ENCODE data around the gene GAB2. TPM values are rescaled to one million over a fixed set of nuclear protein-coding genes. Genes with fewer than 3 reads are reported as not detected.
A peak's percentile ranks its signal among the peaks of the same experiment; 100 is the strongest.

The GAB2 gene
- total and polyA plus RNA-seq, 10 of the 15 experiments (the other 5 are each of a cell fraction or from before 2014, with no cell fraction given): 0.69 to 12.6 (median 3.8) TPM

- 19% methylated on average over 1 of the region's 1 CpG for WGBS (ENCODE audit: insufficient coverage, insufficient replicate concordance, low lambda C conversion rate, missing lambda C conversion rate)
- FAIRE-seq (no peak), DNase-seq (ENCODE audit: low read depth, low spot score) (no peak), ATAC-seq (no peak)
- Histone ChIP-seq H4K20me1 (ENCODE audit: control insufficient read depth, insufficient read depth) (no peaks in the 10 kb centered on the region), H3K27ac (ENCODE audit: control insufficient read depth, insufficient read depth) (no peak overlapping the region), H3K27me3 (replicated peaks in 1 of 2; ENCODE audit: control insufficient read depth in 2 of 2, insufficient read depth in 2 of 2, low read length in 1 of 2) (no peaks in the 10 kb centered on the region), H3K9me3 (replicated peaks; ENCODE audit: control insufficient read depth, insufficient read depth, low read length) (no peaks in the 10 kb centered on the region; the same call in 2 of the 3 replicates), H3K4me2 (ENCODE audit: control insufficient read depth, insufficient read depth) (no peak overlapping the region), H3K36me3 (ENCODE audit: control insufficient read depth in 2 of 2, insufficient read depth in 2 of 2, low read length in 1 of 2) (no peaks in the 10 kb centered on the region), H3K79me2 (ENCODE audit: control insufficient read depth, insufficient read depth, low read length) (no peaks in the 10 kb centered on the region), H2AFZ (ENCODE audit: control insufficient read depth, low read depth, low read length) (no peak overlapping the region), H3K4me3 (no peak overlapping the region), H3K9ac (ENCODE audit: control insufficient read depth, insufficient read depth, low read length) (no peak overlapping the region), H3K4me1 (ENCODE audit: control insufficient read depth, insufficient read depth, low read length) (no peaks in the 10 kb centered on the region)
- in situ Hi-C loops (cut with MboI) (no loop called here), intact Hi-C loops (cut with micrococcal nuclease; ENCODE audit: unreplicated experiment) (no loop called here)
- ChIA-PET SMC1A (ENCODE audit: uncharacterized antibody, unreplicated experiment) (interaction anchor here (0.8 to 1.2 kb wide), 3 partner anchors 9 to 20 kb away, joined by 3 to 4 read pairs (median 3); no protein-coding TSS in a partner anchor), RAD21 (ENCODE audit: unreplicated experiment) (no interaction called here), CTCF (no interaction called here), POLR2A (no interaction called here)
- TF ChIP-seq HCFC1 (IDR thresholded peaks at IDR 0.05; ENCODE audit: low read length): no peak
- TF ChIP-seq RUNX3 (IDR thresholded peaks at IDR 0.05; ENCODE audit: low read length): peak; percentile 29; the same call in 1 of the 2 replicates
- BruUV-seq (replicated peaks): no TSS peak
Observed at GRCh38 chr11:78298291-78298771, 119.3 kb downstream of the GAB2 start.

DNA sequence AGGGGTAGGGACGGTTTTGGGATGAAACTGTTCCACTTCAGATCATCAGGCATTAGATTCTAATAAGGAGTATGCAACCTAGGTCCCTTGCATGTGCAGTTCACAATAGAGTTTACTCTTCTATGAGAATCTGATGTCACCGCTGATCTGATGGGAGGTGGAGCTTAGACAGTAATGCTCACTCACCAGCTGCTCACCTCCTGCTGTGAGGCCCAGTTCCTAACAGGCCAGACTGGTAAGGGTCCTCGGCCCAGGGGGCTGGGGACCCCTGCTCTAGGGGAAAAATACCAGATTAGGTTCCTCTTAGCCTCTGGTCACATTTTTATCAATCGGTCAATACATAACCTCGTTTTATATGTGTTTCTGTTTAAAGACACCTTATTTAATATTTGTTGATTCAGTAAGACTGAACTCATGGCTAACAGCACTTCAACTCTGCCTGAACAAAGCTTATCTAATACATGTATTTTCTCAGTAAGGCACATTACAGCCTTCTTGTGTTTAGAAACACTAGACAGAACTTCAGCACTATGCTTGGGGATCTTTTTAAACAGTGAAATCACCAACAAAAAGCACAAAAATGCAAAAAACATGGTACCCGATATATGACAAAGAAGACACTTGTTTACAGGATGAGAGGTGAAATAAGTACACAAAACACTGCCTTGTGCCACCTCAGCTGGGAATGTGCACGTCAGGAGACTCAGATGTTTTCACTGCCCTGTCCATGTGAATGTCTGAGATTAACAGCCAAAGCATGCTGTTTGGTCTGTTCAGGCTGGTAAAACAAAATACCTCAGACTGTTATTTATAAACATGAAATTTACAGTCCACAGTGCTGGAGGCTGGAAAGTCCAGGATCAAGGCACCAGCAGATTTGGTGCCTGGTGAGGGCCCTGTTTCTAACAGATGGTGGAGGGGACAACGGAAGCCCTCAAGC, 121.4 kb downstream of the GAB2 start:
- H3K79me2 ChIP-seq (ENCODE audit: control insufficient read depth, insufficient read depth, low read length): no peaks in the 10 kb centered on the region
- FAIRE-seq: no peak

More for the DNA sequence above, 121.4 kb downstream of the GAB2 start:
- H3K9ac ChIP-seq (ENCODE audit: control insufficient read depth, insufficient read depth, low read length): no peak overlapping the region
- no TSS peak for BruUV-seq (replicated peaks)
- WGBS (ENCODE audit: insufficient coverage, insufficient replicate concordance, low lambda C conversion rate, missing lambda C conversion rate): 62% methylated on average over 8 of the region's 8 CpGs
- H3K4me3 ChIP-seq: no peak overlapping the region
- no peak overlapping the region for H3K4me2 ChIP-seq (ENCODE audit: control insufficient read depth, insufficient read depth)
- no peaks in the 10 kb centered on the region for H4K20me1 ChIP-seq (ENCODE audit: control insufficient read depth, insufficient read depth)
- intact Hi-C loops (cut with micrococcal nuclease; ENCODE audit: unreplicated experiment): no loop called here
- ChIA-PET SMC1A (ENCODE audit: uncharacterized antibody, unreplicated experiment) (no interaction called here), CTCF (no interaction called here), RAD21 (ENCODE audit: unreplicated experiment) (no interaction called here), POLR2A (no interaction called here)
- no peak for ATAC-seq
- no peaks in the 10 kb centered on the region for H3K27me3 ChIP-seq (replicated peaks in 1 of 2; ENCODE audit: control insufficient read depth in 2 of 2, insufficient read depth in 2 of 2, low read length in 1 of 2)
- no peaks in the 10 kb centered on the region; the same call in 2 of the 3 replicates for H3K9me3 ChIP-seq (replicated peaks; ENCODE audit: control insufficient read depth, insufficient read depth, low read length)
- H3K36me3 ChIP-seq (ENCODE audit: control insufficient read depth in 2 of 2, insufficient read depth in 2 of 2, low read length in 1 of 2): no peaks in the 10 kb centered on the region
- in situ Hi-C loops (cut with MboI): no loop called here
- H3K27ac ChIP-seq (ENCODE audit: control insufficient read depth, insufficient read depth): no peak overlapping the region
- no peak for DNase-seq (ENCODE audit: low read depth, low spot score)
- TF ChIP-seq SKIL (IDR thresholded peaks at IDR 0.05; ENCODE audit: low read depth, poor library complexity, severe bottlenecking) (no peak), SMC3 (IDR thresholded peaks at IDR 0.05; ENCODE audit: borderline replicate concordance, low read length) (no peak)
- no peaks in the 10 kb centered on the region for H3K4me1 ChIP-seq (ENCODE audit: control insufficient read depth, insufficient read depth, low read length)
- no peak overlapping the region for H2AFZ ChIP-seq (ENCODE audit: control insufficient read depth, low read depth, low read length)
